ENCODE data around the gene PSMG1.

- TF ChIP-seq POLR2A (IDR thresholded peaks at IDR 0.05), result no peak
- TF ChIP-seq, protein P1, sequence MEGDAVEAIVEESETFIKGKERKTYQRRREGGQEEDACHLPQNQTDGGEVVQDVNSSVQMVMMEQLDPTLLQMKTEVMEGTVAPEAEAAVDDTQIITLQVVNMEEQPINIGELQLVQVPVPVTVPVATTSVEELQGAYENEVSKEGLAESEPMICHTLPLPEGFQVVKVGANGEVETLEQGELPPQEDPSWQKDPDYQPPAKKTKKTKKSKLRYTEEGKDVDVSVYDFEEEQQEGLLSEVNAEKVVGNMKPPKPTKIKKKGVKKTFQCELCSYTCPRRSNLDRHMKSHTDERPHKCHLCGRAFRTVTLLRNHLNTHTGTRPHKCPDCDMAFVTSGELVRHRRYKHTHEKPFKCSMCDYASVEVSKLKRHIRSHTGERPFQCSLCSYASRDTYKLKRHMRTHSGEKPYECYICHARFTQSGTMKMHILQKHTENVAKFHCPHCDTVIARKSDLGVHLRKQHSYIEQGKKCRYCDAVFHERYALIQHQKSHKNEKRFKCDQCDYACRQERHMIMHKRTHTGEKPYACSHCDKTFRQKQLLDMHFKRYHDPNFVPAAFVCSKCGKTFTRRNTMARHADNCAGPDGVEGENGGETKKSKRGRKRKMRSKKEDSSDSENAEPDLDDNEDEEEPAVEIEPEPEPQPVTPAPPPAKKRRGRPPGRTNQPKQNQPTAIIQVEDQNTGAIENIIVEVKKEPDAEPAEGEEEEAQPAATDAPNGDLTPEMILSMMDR (IDR thresholded peaks at IDR 0.05 in 4 of 5, conservative IDR thresholded peaks at IDR 0.05 in 1 of 5), result no peak
Measured at GRCh38 chr21:39161064-39161463, 22.2 kb downstream of the PSMG1 start.
